ENCODE results near the gene C6orf141. TPM values are rescaled to one million over a fixed set of nuclear protein-coding genes. Genes with fewer than 3 reads are reported as not detected.

The C6orf141 gene
- total and polyA plus RNA-seq, 2 of the 13 experiments (the other 11 are each of a cell fraction or from before 2014, with no cell fraction given): 0.07 TPM; not detected in 1

DNA sequence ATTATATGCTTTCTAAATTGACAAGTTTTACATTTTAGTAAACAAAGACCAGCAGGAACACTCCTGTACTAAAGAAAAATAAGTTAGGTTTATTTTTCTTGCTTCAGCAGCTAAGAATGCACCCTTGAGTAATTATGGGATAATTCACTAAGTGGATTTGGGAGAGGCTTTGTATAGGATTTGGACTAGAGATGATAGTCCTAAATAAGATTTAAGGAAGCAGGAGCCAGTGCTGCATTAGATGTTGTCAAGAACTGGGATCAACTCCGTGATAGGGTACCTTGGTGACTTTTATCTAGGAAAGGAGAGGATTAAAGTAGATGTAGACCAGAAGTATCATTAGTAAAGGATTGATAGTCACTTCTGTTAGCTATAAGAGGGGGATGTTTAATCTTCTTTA, 4.1 kb upstream of the C6orf141 start:
- Histone ChIP-seq H3K4me1 (ENCODE audit: insufficient read depth, low read length) (peaks cover 10% of the 10 kb centered on the region), H3K36me3 (replicated peaks in 1 of 2; ENCODE audit: control insufficient read depth in 1 of 2, insufficient read depth in 2 of 2, low read length in 2 of 2) (no peaks in the 10 kb centered on the region), H3K79me2 (ENCODE audit: insufficient read depth, low read length) (no peaks in the 10 kb centered on the region), H3K4me2 (ENCODE audit: low read depth, low read length) (no peak overlapping the region), H2AFZ (ENCODE audit: low read length) (no peak overlapping the region), H4K20me1 (ENCODE audit: insufficient read depth, low read length) (no peaks in the 10 kb centered on the region), H3K4me3 (replicated peaks in 1 of 3; ENCODE audit: insufficient read depth in 1 of 3, low read depth in 2 of 3, low read length in 3 of 3) (no peak overlapping the region), H3K9me3 (ENCODE audit: low read length) (no peaks in the 10 kb centered on the region), H3K9ac (ENCODE audit: insufficient read depth, low read depth, low read length) (no peak overlapping the region), H3K27me3 (ENCODE audit: control insufficient read depth in 1 of 2, insufficient read depth in 2 of 2, low read length in 2 of 2) (peaks cover 4 to 12% of the 10 kb centered on the region in 2 experiments; a peak in 4 of 5 replicates), H3K27ac (ENCODE audit: extremely low read length, insufficient read depth, low read length) (no peak overlapping the region)
- ChIA-PET CTCF (ENCODE audit: low intra/inter-chr PET ratio, low total read pairs) (no interaction called here), POLR2A (no interaction called here)
- no TSS peak for BruUV-seq (replicated peaks)
- FAIRE-seq (no peak), ATAC-seq (no peak), DNase-seq (ENCODE audit: low spot score) (no peak)
- intact Hi-C loops (cut with micrococcal nuclease; ENCODE audit: unreplicated experiment) (no loop called here), in situ Hi-C loops (cut with HindIII; ENCODE audit: extremely low pct_ligation_motif_present, low pct_unique_long_range_greater_than_20kb) (no loop called here)
- WGBS (ENCODE audit: low lambda C conversion rate): 14% methylated on average over 1 of the region's 1 CpG
- TF ChIP-seq ZBTB46 (CRISPR knock-in tag; IDR thresholded peaks at IDR 0.05; ENCODE audit: borderline replicate concordance): no peak
- TF ChIP-seq SUZ12 (IDR thresholded peaks at IDR 0.05; ENCODE audit: low read depth, low read length): no peak
- no peak for TF ChIP-seq ZNF263 (CRISPR knock-in tag; IDR thresholded peaks at IDR 0.05)
- TF ChIP-seq ZMYM2 (CRISPR knock-in tag; IDR thresholded peaks at IDR 0.05): no peak

DNA sequence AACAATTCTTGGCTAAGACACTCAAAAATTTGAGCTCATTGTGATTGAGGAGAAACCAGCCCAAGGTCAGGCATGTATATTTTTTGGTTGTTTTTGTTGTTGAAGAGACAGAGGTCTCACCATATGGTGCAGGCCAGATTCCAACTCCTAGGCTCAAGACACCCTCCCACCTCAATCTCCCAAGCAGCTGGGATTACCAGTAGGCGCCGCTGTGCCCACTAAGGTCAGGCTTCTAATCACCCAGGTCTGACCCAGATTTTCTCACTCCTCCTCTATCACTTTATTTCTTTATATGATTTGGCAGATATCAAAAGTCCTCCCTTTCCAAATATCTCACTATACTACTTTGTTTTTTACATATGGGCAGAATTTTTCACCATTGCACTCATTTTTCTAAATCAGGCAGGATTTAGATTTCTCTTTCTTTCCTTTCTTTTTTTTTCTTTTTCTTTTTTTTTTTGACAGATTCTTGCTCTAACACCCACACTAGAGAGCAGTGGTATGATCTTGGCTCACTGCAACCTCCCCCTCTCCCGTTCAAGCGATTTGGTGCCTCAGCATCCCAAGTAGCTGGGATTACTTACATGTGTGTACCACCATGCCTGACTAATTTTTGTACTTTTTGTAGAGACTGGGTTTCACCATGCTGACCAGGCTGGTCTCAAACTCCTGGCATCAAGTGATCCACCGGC, 1.7 kb upstream of the C6orf141 start:
- FAIRE-seq: no peak
- H3K4me3 ChIP-seq (replicated peaks in 1 of 3; ENCODE audit: insufficient read depth in 1 of 3, low read depth in 2 of 3, low read length in 3 of 3): no peak overlapping the region
- CTCF ChIA-PET (ENCODE audit: low intra/inter-chr PET ratio, low total read pairs): no interaction called here
- TF ChIP-seq FOXO4 (CRISPR knock-in tag; conservative IDR thresholded peaks at IDR 0.05) (no peak), TOE1 (CRISPR knock-in tag; IDR thresholded peaks at IDR 0.05) (no peak), ZNF263 (CRISPR knock-in tag; IDR thresholded peaks at IDR 0.05) (no peak), TAF1 (CRISPR knock-in tag; IDR thresholded peaks at IDR 0.05) (no peak), RCOR2 (CRISPR knock-in tag; IDR thresholded peaks at IDR 0.05) (no peak), PITX1 (CRISPR knock-in tag; IDR thresholded peaks at IDR 0.05) (no peak), HDAC1 (CRISPR knock-in tag; IDR thresholded peaks at IDR 0.05) (no peak), KMT2A (CRISPR knock-in tag; IDR thresholded peaks at IDR 0.05) (no peak), STAG1 (CRISPR knock-in tag; IDR thresholded peaks at IDR 0.05) (no peak), HDAC2 (CRISPR knock-in tag; IDR thresholded peaks at IDR 0.05) (no peak), ZNF441 (CRISPR knock-in tag; IDR thresholded peaks at IDR 0.05; ENCODE audit: borderline replicate concordance) (no peak)

More for the DNA sequence above, 1.7 kb upstream of the C6orf141 start:
- Histone ChIP-seq H3K4me2 (ENCODE audit: low read depth, low read length) (no peak overlapping the region), H3K27ac (ENCODE audit: extremely low read length, insufficient read depth, low read length) (no peak overlapping the region), H3K9ac (ENCODE audit: insufficient read depth, low read depth, low read length) (no peak overlapping the region), H3K79me2 (ENCODE audit: insufficient read depth, low read length) (no peaks in the 10 kb centered on the region), H2AFZ (ENCODE audit: low read length) (no peak overlapping the region), H3K27me3 (ENCODE audit: control insufficient read depth in 1 of 2, insufficient read depth in 2 of 2, low read length in 2 of 2) (peaks cover 4 to 22% of the 10 kb centered on the region in 2 experiments; a peak in 4 of 5 replicates), H3K36me3 (replicated peaks in 1 of 2; ENCODE audit: control insufficient read depth in 1 of 2, insufficient read depth in 2 of 2, low read length in 2 of 2) (no peaks in the 10 kb centered on the region), H3K9me3 (ENCODE audit: low read length) (no peaks in the 10 kb centered on the region), H4K20me1 (ENCODE audit: insufficient read depth, low read length) (no peaks in the 10 kb centered on the region), H3K4me1 (ENCODE audit: insufficient read depth, low read length) (peaks cover 15% of the 10 kb centered on the region)
- BruUV-seq (replicated peaks): no TSS peak
- intact Hi-C loops (cut with micrococcal nuclease; ENCODE audit: unreplicated experiment) (no loop called here), in situ Hi-C loops (cut with HindIII; ENCODE audit: extremely low pct_ligation_motif_present, low pct_unique_long_range_greater_than_20kb) (no loop called here)
- POLR2A ChIA-PET: no interaction called here
- DNase-seq (ENCODE audit: low spot score) (no peak), ATAC-seq (no peak)
- 63% methylated on average over 5 of the region's 5 CpGs for WGBS (ENCODE audit: low lambda C conversion rate)

Measured in HepG2 (cell line).